Measurements from ENCODE around the gene NFIA. TPM values are rescaled to one million over a fixed set of nuclear protein-coding genes. Genes with fewer than 3 reads are reported as not detected.
A peak's percentile ranks its signal among the peaks of the same experiment; 100 is the strongest.

Gene NFIA
- total and polyA plus RNA-seq, 2 of the 13 experiments (the other 11 are each of a cell fraction or from before 2014, with no cell fraction given) = 14.7 to 28.5 TPM

DNA sequence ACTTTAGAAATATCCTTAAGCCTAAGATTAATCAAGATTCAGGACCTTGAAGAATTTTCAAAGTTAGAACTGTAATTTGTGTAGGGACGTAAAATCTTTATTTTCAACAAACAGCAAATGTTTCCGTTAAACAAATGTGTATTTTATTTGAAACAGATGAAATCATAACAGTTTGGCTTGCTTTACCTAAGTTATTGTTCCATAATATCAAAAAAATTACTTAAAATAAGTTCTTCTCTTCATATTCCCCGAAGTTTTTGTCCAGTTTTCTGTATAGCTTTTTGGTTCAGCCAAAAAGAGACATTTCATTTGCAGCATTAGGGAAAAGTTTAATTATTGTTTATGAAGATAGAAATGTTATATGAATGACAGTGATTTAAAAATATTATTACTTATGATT lies 100.1 kb downstream of the NFIA start (continued):
- TF ChIP-seq RFXANK (CRISPR knock-in tag; IDR thresholded peaks at IDR 0.05) (no peak), MATR3 (CRISPR knock-in tag; IDR thresholded peaks at IDR 0.05) (no peak), ZNF577 (CRISPR knock-in tag; IDR thresholded peaks at IDR 0.05; ENCODE audit: borderline replicate concordance, low read depth) (no peak), SSRP1 (CRISPR knock-in tag; IDR thresholded peaks at IDR 0.05) (no peak), ZNF12 (CRISPR knock-in tag; IDR thresholded peaks at IDR 0.05) (no peak)

DNA sequence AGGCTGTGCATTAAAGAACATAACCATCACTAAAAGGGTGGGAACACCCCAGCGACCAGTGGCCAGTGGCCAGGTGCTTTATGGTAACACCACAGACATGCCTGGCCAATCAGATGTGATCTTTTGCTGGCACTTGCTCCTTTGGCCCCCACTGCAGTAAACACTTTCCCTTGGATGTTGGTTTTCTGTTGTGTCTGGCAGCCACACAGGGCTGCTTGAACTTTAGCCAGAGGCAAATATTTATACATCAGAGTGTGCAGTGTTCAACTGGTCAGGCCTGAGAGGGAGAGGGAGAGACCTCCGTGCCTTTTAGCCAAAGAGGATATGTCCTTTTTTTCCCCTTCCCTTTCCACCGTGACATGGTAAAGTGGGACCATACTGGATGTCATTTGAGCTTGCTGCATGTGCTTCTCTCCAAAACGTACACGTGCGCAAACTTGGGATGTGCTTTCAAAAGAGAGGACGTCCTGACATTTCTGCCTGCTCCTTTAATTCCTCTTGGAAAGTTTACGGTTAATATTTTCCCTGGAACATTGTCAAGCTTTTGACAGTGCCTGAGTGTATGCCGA lies 101.2 kb downstream of the NFIA start:
- no TSS peak for BruUV-seq (replicated peaks)
- CTCF ChIA-PET (ENCODE audit: low intra/inter-chr PET ratio, low total read pairs) = no interaction called here
- no peak for TF ChIP-seq FOSL1 (CRISPR knock-in tag; IDR thresholded peaks at IDR 0.05; ENCODE audit: borderline replicate concordance)
- no peak for TF ChIP-seq PCBP2 (optimal IDR thresholded peaks at IDR 0.05; ENCODE audit: low read depth, low read length, poor library complexity, severe bottlenecking)
- TF ChIP-seq XRCC5 (optimal IDR thresholded peaks at IDR 0.05; ENCODE audit: low read length) = peak; percentile 90
- no peak for TF ChIP-seq ZNF782 (CRISPR knock-in tag; IDR thresholded peaks at IDR 0.05; ENCODE audit: borderline replicate concordance)
- TF ChIP-seq, protein P1, sequence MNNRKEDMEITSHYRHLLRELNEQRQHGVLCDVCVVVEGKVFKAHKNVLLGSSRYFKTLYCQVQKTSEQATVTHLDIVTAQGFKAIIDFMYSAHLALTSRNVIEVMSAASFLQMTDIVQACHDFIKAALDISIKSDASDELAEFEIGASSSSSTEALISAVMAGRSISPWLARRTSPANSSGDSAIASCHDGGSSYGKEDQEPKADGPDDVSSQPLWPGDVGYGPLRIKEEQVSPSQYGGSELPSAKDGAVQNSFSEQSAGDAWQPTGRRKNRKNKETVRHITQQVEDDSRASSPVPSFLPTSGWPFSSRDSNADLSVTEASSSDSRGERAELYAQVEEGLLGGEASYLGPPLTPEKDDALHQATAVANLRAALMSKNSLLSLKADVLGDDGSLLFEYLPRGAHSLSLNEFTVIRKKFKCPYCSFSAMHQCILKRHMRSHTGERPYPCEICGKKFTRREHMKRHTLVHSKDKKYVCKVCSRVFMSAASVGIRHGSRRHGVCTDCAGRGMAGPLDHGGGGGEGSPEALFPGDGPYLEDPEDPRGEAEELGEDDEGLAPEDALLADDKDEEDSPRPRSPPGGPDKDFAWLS (CRISPR knock-in tag; IDR thresholded peaks at IDR 0.05; ENCODE audit: borderline replicate concordance) = no peak
- no peak for TF ChIP-seq MZF1 (CRISPR knock-in tag; IDR thresholded peaks at IDR 0.05; ENCODE audit: borderline replicate concordance)
- TF ChIP-seq NFRKB (IDR thresholded peaks at IDR 0.05) = no peak
- TF ChIP-seq ZNF460 (CRISPR knock-in tag; IDR thresholded peaks at IDR 0.05; ENCODE audit: borderline replicate concordance) = no peak
- no peak for TF ChIP-seq ATRX (CRISPR knock-in tag; IDR thresholded peaks at IDR 0.05; ENCODE audit: borderline replicate concordance)
- TF ChIP-seq CENPX (CRISPR knock-in tag; IDR thresholded peaks at IDR 0.05) = no peak
- TF ChIP-seq ZNF503 (CRISPR knock-in tag; IDR thresholded peaks at IDR 0.05) = peak; percentile 75; the same call in 1 of the 2 replicates
- TF ChIP-seq SETDB1 (CRISPR knock-in tag; IDR thresholded peaks at IDR 0.05; ENCODE audit: borderline replicate concordance) = no peak
- no peak for TF ChIP-seq XBP1 (CRISPR knock-in tag; IDR thresholded peaks at IDR 0.05)
- TF ChIP-seq, protein P2, sequence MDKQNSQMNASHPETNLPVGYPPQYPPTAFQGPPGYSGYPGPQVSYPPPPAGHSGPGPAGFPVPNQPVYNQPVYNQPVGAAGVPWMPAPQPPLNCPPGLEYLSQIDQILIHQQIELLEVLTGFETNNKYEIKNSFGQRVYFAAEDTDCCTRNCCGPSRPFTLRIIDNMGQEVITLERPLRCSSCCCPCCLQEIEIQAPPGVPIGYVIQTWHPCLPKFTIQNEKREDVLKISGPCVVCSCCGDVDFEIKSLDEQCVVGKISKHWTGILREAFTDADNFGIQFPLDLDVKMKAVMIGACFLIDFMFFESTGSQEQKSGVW (CRISPR knock-in tag; IDR thresholded peaks at IDR 0.05; ENCODE audit: borderline replicate concordance) = no peak
- TF ChIP-seq SP1 (IDR thresholded peaks at IDR 0.05) = no peak
- no peak for TF ChIP-seq SP1 (CRISPR knock-in tag; IDR thresholded peaks at IDR 0.05)
- TF ChIP-seq HOXA5 (CRISPR knock-in tag; IDR thresholded peaks at IDR 0.05) = peak; percentile 59; the same call in 1 of the 2 replicates

More for the DNA sequence above, 101.2 kb downstream of the NFIA start:
- intact Hi-C loops (cut with micrococcal nuclease; ENCODE audit: unreplicated experiment) (loop anchor here (1.0 to 10.0 kb wide), 3 partner anchors 27 to 155 kb away; partner anchors contain the start of gene NFIA), in situ Hi-C loops (cut with HindIII; ENCODE audit: extremely low pct_ligation_motif_present, low pct_unique_long_range_greater_than_20kb) (no loop called here)
- DNase-seq (ENCODE audit: low spot score) (peak; percentile 94), ATAC-seq (peak; percentile 98), FAIRE-seq (peak; percentile 99)
- POLR2A ChIA-PET = interaction anchor here (0.7 to 1.9 kb wide), 8 partner anchors 10 to 204 kb away, joined by 3 to 13 read pairs (median 5); partner anchors contain the start of gene NFIA
- Histone ChIP-seq H3K9ac (ENCODE audit: insufficient read depth, low read depth, low read length) (peak overlapping the region; percentile 84), H3K36me3 (replicated peaks in 1 of 2; ENCODE audit: control insufficient read depth in 1 of 2, insufficient read depth in 2 of 2, low read length in 2 of 2) (0 out of 5 replicates have a peak, but pooled peaks cover 0 to 1% of the 10 kb centered on the region in 2 experiments), H3K9me3 (ENCODE audit: low read length) (no peaks in the 10 kb centered on the region), H4K20me1 (ENCODE audit: insufficient read depth, low read length) (no peaks in the 10 kb centered on the region), H3K27ac (ENCODE audit: extremely low read length, insufficient read depth, low read length) (peak overlapping the region; percentile 98), H3K4me2 (ENCODE audit: low read depth, low read length) (peak overlapping the region; percentile 99), H3K27me3 (ENCODE audit: control insufficient read depth in 1 of 2, insufficient read depth in 2 of 2, low read length in 2 of 2) (no peaks in the 10 kb centered on the region), H3K4me3 (replicated peaks in 1 of 3; ENCODE audit: insufficient read depth in 1 of 3, low read depth in 2 of 3, low read length in 3 of 3) (peak overlapping the region; percentile 31 to 65 (median 51)), H3K4me1 (ENCODE audit: insufficient read depth, low read length) (peaks cover 61% of the 10 kb centered on the region), H2AFZ (ENCODE audit: low read length) (peak overlapping the region; percentile 49), H3K79me2 (ENCODE audit: insufficient read depth, low read length) (peaks cover 88% of the 10 kb centered on the region)
- under 1% methylated on average over 8 of the region's 9 CpGs for WGBS (ENCODE audit: low lambda C conversion rate)
